ENCODE results near the gene BRINP3.

BRINP3 gene

GRCh38 chr1:190327271-190327670 is 150.4 kb downstream of the BRINP3 start:
- in situ Hi-C loops (cut with MboI; ENCODE audit: low sequenced_read_pairs) = no loop called here

DNA sequence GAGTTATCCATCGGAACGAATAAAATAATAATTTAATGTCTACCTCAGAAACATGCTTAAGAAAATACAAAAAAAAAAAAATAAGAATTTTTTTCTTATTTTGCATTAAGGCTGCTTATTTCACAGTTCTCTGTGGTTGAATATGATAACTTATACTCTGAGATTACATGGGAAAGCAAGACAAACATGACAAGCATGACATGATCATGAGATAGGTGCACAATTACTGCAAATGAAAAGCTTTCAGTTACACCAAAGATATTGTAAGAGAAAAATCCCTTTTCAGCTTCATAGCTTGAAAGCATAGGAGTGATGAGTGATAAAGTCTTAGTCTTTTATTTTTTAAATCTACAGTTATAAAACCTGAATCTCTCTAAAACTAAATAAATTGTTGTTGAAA is 154.1 kb downstream of the BRINP3 start:
- in situ Hi-C loops (cut with MboI; ENCODE audit: low sequenced_read_pairs) = no loop called here

- in situ Hi-C loops (cut with MboI; ENCODE audit: low sequenced_read_pairs) = no loop called here
Observed at GRCh38 chr1:190322274-190322673, 155.4 kb downstream of the BRINP3 start.

- in situ Hi-C loops (cut with MboI; ENCODE audit: low sequenced_read_pairs) = no loop called here
Observed at GRCh38 chr1:190320952-190321351, 156.7 kb downstream of the BRINP3 start.

DNA sequence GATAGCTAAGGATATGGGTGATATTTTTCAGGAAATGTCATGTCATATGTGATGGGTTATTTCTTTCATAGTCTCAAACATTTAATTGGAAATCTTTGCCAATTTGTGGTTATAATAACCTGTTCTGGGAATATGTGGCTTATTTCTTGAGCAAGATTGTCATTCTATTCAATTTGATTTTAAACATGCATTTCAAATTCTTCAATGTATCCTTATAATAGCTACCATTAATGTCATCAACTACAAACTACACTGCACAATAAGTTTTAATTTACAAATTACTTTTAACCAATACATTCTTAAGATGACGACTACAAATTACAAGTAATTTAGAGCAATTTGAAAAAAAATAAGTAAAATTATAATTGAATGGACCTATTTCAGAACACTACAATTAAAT is 164.9 kb downstream of the BRINP3 start:
- in situ Hi-C loops (cut with MboI; ENCODE audit: low sequenced_read_pairs) = no loop called here

GRCh38 chr1:190303501-190303900 is 174.2 kb downstream of the BRINP3 start:
- in situ Hi-C loops (cut with MboI; ENCODE audit: low sequenced_read_pairs) = no loop called here

DNA sequence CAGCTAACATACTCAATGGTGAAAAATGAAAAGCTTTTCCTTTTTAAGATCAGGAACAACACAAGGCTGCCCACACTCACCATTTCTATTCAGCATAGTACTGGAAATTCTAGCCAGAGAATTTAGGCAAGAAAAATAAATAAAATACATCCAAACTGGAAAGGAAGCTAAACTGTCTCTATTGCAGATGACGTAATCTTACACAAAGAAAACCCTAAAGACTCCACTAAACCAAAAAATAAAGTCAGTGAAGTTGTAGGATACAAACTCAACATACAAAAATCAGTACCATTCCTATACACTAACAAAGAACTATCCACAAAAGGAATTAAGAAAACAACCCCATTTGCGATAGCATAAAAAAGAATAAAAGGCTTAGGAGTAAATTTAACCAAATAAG is 181.2 kb downstream of the BRINP3 start:
- in situ Hi-C loops (cut with MboI; ENCODE audit: low sequenced_read_pairs) = no loop called here

DNA sequence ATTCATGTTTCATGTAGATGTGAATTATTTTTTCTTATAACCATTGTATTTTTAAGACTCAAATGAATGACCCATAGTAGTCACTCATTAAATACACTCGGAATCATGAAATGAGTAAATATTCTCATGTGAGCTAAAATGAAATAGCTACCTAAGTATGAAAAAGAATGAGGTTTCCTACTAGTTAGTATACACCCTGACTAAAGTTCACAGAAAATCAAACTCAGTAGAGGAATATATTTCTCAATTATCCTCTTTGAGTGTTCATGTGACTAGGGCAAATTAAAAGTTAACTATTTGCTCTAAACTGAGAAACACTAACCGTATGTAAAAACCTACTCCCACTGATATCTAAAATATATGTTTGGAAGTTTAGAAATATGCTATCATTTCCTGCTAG is 187.8 kb downstream of the BRINP3 start:
- in situ Hi-C loops (cut with MboI; ENCODE audit: low sequenced_read_pairs) = no loop called here

GRCh38 chr1:190286111-190286510 is 191.6 kb downstream of the BRINP3 start:
- in situ Hi-C loops (cut with MboI; ENCODE audit: low sequenced_read_pairs) = no loop called here

- in situ Hi-C loops (cut with MboI; ENCODE audit: low sequenced_read_pairs) = no loop called here
Observed at GRCh38 chr1:190277107-190277506, 200.6 kb downstream of the BRINP3 start.

DNA sequence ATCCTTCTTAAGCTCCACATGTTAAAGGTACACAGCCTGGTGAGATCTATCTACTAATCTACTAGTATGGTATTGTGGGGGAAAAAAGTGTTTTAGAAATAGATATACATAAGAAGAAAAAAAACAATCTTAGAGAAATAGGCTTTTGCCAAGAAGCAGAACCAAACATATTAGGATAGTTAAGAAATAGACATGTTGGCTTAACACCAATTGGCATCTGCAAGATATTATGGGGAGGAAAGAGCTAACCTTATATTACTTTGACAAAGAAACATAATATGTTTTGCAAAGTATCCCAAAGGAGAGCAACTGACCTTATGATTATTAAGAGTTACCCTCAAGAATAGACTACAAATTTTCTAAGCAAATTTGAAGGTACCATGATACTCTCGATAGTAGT is 202.9 kb downstream of the BRINP3 start:
- in situ Hi-C loops (cut with MboI; ENCODE audit: low sequenced_read_pairs) = no loop called here

DNA sequence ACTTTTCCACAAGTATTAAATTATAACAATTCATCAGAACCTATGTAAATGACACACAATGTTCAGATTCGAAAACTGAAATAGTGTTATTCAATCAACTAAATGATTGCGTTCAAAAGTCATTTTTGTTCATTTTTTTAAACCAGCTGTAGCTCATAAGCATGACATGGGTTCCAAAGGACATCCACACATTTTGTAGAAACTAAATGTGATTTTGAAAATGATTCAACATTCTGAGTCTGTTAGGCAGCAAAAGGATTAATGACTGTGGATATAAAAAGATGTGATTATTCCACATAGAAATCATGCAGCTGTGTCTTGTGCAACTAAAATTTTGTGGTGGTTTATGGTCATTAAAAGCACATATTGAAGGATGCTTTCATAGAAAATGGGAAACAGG is 204.5 kb downstream of the BRINP3 start:
- in situ Hi-C loops (cut with MboI; ENCODE audit: low sequenced_read_pairs) = no loop called here

GRCh38 chr1:190262538-190262937 is 215.1 kb downstream of the BRINP3 start:
- in situ Hi-C loops (cut with MboI; ENCODE audit: low sequenced_read_pairs) = no loop called here

- in situ Hi-C loops (cut with MboI; ENCODE audit: low sequenced_read_pairs) = no loop called here
Observed at GRCh38 chr1:190259424-190259823, 218.2 kb downstream of the BRINP3 start.

- in situ Hi-C loops (cut with MboI; ENCODE audit: low sequenced_read_pairs) = no loop called here
Observed at GRCh38 chr1:190258003-190258402, 219.7 kb downstream of the BRINP3 start.

DNA sequence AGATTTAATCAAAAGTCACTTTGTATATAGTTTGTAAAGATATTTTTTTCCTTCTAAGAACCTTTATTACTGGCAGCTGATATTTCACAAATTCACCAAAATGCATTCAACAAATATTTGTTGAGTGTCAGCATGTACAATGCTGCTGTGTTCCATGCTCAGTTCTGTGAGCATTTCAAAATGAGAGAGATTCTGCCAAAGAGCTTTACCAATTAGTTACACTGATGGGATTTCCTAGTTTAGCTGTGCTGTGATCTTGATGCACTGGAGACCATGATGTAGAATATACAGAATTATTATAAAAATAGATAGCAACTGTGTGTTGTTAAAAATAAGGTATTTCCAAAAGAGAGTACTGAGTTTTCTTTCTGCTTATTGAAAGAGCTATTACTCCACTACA is 225.6 kb downstream of the BRINP3 start:
- in situ Hi-C loops (cut with MboI; ENCODE audit: low sequenced_read_pairs) = no loop called here

GRCh38 chr1:190250368-190250767 is 227.3 kb downstream of the BRINP3 start:
- in situ Hi-C loops (cut with MboI; ENCODE audit: low sequenced_read_pairs) = no loop called here

DNA sequence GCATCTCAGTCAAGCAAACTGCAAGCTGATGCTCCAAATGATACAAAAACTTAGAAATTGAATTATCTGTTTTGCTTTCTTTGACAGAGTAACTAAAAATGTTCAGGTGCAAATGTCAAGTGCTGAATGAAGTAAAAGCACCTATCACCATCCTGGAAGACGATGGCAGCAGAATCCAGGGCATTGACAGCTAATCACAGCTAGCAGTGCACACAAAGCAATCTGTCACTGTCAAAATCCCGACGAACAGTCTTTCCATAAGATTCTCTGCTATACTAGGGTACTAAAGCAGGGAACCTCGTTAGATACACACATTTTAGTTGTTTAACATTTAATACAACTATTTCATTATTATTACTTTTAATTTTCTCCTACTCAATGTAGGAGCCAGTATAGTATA is 233.3 kb downstream of the BRINP3 start:
- in situ Hi-C loops (cut with MboI; ENCODE audit: low sequenced_read_pairs) = no loop called here

GRCh38 chr1:190243056-190243455 is 234.6 kb downstream of the BRINP3 start:
- in situ Hi-C loops (cut with MboI; ENCODE audit: low sequenced_read_pairs) = no loop called here

- in situ Hi-C loops (cut with MboI; ENCODE audit: low sequenced_read_pairs) = no loop called here
Observed at GRCh38 chr1:190226006-190226405, 251.7 kb downstream of the BRINP3 start.

GRCh38 chr1:190212450-190212849 is 265.2 kb downstream of the BRINP3 start:
- in situ Hi-C loops (cut with MboI; ENCODE audit: low sequenced_read_pairs) = no loop called here

DNA sequence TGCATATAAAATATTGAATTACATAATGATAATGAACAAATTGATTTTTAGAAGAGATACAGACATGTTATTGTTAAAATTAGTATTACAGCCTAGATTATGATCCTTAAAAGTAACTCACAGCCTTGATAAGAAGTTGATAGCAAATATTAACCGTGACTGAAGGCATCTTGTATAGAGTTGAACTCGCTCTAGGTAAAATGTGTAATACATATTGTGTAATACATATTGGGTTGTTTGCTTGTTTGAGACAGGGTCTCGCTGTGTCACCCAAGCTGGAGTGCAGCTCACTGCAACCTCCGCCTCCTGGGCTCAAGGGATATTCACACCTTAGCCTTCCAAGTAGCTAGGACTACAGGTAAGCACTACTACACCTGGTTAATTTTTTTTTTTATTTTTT is 269.9 kb downstream of the BRINP3 start:
- in situ Hi-C loops (cut with MboI; ENCODE audit: low sequenced_read_pairs) = no loop called here

DNA sequence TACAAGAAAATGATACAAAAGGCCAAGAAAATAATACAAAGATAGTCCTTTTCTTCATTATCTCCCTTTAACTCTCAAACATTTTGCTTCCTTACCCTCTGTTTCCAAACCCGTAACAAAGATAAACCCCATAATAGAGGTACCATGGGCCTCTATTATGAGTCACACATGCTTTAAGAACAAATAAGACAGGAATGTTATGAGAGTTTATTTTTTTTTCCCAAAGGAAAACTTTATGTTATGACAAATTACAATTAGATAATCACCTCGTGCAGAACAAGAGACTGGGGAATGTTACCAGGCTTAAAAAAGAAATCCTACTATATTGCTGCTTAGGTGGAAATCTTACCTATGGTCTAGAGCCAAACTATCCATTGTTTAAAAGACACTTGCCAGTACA is 272.0 kb downstream of the BRINP3 start:
- in situ Hi-C loops (cut with MboI; ENCODE audit: low sequenced_read_pairs) = no loop called here

DNA sequence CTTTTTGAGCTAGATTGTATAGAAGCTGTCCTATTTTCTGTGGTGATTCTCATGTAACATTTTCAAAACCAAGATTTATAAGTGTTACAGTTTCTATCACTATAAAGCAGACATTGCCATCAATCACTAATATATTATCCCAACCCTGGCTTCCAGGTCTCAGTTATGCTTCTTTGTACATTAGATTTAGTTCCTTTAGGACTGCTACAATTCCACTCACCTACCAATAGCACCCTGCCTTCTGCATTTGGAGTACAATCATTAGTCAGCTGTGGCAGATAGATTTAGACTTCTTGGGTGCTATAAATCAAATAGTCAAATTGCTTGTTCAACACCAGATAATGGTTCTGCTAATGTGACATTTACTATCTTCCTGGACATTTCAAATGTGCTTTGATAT is 281.6 kb downstream of the BRINP3 start:
- in situ Hi-C loops (cut with MboI; ENCODE audit: low sequenced_read_pairs) = no loop called here

Measured in HL-60/S4 treated with retinoic acid at 250 ng/mL for 4 days and 3 days (cell line).